Measurements from ENCODE around the gene GPR15LG.
"Not testable (repeated sequence)": the region's sequence is repeated elsewhere in the genome, so short reads cannot be mapped to it uniquely, and the experiment has no call there.

GPR15LG gene

DNA sequence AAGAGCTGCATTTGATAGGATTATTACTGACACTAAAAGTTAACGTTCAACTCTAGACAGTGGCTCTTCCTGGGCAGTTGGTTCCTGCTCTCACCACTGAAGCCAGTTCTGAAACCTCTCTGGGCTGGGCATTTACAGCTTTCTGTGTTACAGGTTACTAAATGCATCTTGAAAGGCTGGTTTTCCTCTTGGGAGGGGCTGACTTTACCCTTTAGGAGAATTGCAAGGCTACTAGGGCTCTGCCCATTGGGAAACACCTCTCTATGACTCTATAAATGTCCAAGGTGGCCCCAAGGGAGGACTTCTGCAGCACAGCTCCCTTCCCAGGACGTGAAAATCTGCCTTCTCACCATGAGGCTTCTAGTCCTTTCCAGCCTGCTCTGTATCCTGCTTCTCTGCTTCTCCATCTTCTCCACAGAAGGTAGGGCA is at the start of gene GPR15LG:
GPR15LG (plus strand) TSS at position 301 of the 429 bp plus-strand sequence; CDS start at position 352, 51 bp downstream.
- DNase-seq: no peak

DNA sequence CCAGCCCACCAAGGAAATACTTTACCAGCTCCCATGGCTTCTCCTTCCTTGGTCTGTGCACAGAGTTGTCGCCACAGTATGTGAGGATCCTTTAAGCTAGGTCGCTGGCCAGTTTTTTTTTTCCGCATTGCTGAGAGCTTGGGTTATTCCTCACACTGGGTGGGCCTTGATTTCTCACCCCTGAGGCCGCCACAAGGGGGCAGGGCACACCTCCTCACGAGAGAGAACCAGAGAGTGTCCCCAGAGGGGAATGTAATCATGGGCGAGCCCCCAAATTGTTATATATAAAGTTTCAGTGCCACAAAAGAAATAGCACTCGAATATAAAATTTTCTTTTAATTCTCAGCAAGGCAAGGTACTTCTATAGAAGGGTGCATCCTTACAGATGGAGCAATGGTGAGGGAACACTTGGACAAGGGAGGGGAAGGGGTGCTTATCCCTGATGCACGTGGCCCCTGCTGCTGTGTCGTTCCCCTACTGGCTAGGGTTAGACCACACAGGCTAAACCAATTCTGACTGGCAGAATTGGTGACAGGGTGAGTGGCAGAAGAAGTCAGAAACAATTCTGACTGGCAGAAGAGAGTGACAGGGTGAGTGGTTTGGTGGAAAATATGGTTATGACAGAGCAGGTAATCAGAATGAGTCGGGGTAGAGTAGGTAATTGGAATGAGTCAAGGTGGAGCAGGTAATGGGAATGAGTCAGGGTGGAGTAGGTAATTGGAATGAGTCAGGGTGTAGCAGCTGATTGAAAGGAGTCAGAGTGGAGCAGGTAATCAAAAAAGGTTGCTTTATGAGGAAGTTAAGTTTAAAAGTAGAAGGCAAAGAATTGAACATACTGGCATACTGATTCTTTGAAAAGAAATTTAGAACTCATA is 47.5 kb upstream of the GPR15LG start:
- DNase-seq: not testable (repeated sequence)

DNA sequence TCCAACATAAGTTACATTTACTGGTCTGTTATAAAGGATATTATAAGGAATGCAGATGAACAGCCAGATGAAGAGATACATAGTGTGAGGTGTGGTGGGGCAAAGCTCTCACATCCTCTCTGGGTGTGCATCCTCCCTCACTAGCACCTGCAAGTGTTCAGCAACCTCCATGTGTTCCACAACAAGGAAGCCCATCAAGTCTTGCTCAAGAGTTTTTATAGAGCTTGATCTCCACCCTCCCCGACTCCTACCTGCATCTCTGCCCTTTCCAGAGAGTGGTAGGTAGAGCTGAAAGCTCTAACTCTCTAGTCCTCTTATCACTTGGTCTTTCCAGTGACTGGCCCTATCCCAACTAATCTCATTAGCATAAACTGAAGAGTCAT is 46.8 kb upstream of the GPR15LG start:
- no peak for DNase-seq

DNA sequence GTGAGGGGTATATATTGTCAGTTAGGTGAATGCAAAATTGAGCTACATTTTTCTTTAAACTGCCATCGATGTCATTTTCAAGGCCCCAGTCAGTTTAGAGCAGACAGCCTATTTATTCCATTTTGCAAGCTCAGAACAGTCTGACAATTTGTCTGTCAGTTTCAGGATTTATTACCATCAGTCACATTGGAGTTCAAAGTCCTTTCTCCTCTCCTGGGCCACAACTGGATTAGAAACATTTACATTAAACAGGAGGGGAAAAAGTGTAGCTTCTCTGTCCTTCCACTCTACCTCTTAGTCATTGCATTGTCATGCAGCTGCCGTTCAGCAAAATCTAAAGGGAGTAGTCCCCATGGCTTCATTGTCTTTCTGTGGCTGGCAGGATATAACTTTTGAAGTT is 37.8 kb upstream of the GPR15LG start:
- DNase-seq: no peak

DNA sequence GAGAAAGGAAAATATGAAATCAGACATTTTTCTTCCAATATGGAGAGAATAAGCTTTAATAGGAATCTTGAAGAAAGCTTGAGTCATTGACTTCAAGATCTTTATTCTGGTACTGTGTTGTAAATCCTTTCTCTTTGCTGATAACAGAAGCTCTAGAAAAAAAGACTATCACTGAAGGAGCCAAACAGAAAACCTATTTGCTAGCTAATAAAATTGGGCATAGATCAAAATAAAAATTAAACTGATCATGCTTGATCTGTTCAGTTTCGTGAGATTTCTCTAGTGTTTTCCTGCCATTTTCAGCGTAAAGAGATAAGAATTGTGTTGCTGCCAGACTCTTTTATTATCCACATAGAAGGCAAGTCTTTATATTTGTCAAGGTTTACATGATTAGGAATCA is 35.8 kb upstream of the GPR15LG start:
- no peak for DNase-seq

DNA sequence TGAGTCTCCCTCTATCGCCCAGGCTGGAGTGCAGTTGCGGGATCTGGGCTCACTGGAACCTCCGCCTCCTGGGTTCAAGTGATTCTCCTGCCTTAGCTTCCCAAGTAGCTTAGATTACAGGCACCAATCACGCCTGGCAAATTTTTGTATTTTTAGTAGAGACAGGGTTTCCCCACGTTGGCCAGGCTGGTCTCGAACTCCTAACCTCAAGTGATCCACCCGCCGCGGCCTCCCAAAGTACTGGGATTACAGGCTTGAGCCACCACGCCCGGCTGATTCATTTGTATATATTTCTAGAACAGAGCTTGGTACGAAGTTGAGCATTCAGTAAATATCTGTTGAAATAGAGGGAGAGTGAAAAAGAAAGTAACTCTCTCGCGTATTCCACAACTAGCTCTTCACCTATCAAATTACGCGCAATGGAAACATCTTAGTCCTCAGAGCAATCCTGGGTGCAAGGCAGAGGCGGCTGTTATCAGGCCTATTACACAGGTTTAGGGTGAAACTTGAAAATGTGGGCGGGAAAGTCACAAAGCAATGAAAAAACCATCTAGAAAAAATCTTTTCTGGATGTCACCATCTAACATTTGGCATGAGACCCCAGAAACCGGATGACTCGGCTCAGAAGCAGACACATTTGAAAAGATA is 35.0 kb upstream of the GPR15LG start:
- no peak for DNase-seq

DNA sequence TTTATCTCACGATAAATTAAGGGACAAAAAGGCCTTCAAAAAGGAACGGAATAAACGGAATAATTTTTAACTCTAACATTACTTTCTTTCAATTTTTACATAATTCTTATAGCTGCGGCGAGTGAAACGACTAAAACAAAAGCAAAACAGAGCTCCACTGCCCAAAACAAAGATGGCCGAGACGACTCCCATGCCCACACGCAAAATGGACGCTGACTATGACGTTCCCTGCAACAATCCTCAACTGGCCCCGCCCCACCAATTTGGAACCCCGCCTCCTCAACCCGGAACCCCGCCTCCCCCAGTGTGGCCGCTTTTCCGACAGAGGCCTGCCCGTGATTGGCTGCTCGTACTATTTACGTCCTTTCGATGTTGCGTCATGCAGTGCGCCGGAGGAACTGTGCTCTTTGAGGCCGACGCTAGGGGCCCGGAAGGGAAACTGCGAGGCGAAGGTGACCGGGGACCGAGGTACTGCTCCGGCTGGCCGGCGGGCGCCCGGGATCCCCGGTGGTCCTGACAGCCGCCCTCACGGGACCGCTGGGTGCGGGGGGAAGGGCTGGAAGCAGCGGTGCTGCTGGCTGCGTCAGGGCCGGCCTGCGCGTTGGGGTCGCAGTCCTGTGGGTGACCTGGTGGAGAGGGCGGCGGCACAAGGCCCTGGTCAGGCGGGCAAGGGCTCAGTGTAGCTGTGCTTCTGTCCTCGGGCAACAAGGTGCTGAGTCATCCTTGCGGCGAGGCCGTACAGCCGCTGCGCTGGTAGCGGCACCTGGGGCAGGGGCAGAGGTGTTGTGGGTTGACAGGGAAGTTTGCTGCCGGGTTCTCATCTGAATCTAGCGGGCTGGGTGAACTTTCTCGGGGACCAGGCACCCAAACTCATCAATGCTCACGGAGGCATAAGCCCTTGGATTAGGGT is 34.2 kb upstream of the GPR15LG start, which contains the start of gene GHITM:
GHITM (plus strand) TSS at position 384 of the 910 bp plus-strand sequence. CDS start 1,992 bp downstream, outside the sequence.
- peak; percentile 92 to 94 for DNase-seq

DNA sequence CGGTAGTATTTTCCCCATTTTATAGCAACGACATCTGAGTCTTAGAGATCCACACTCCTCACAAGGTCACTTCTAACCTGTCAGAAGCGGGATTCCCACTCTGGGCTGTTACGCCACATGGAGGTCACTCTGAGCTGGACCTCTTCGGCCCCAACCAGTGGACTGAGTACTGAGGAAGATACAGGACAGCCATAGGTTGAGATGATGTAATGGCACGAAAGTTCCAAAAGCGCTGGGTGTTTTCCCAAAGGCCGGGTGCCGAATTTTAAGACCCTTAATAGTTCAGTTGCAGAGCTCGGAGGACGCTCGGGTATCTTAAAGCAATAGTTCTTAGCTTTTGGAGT is 33.6 kb upstream of the GPR15LG start:
- DNase-seq: peak in 1 of 2 experiments; percentile 26

DNA sequence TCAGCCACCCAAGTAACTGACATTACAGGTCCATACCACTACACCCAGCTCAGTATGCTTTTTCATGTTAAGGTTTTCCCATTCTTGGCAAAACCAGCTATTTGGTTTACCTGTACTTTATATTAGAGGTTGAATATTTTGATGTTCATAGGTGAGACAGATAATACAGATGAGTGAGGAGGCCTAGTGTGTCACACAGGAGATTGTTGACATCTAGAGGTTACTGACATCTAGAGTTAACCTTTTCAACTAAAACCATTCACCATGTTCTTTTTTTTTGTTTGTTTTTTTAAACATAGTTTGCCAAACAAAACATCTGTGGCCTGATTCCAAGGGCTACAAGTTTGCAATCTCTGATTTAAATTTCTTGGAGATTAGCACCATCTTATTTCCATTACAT is 26.3 kb upstream of the GPR15LG start:
- DNase-seq: no peak

DNA sequence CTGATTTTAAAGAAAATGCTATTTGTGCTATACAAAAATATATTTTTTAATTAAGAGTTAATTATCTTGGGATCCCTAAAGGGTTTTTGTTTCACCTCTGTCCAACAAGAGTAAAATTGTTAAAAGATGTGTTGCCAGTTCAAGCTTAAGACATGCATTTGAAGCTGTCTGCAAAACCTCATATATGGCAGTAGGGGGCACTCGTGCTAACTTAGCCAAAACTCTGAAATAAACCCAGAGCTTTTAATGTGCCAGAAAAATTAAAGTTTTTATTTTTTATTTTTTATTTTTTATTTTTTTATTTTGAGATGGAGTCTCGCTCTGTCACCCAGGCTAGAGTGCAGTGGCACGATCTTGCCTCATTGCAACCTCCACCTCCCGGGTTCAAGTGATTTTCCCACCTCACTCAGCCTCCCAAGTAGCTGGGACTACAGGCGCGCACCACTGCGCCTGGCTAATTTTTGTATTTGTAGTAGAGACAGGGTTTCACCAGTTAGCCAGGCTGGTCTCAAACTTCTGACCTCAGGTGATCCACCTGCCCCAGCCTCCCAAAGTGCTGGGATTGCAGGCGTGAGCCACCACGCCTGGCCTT is 25.5 kb upstream of the GPR15LG start:
- DNase-seq: peak; percentile 49 to 52

DNA sequence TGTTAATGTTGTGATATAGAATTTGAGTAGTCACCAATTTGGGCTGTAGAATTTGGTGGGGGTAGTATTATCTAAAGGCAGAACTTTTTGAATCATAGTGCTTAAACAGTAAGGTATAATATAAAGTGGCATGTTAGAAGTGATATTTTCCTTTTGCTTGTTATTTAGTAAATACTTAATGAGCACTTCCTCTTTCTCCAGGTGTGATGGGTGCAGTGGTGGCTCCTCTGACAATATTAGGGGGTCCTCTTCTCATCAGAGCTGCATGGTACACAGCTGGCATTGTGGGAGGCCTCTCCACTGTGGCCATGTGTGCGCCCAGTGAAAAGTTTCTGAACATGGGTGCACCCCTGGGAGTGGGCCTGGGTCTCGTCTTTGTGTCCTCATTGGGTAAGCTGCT is 23.7 kb upstream of the GPR15LG start:
- no peak for DNase-seq

DNA sequence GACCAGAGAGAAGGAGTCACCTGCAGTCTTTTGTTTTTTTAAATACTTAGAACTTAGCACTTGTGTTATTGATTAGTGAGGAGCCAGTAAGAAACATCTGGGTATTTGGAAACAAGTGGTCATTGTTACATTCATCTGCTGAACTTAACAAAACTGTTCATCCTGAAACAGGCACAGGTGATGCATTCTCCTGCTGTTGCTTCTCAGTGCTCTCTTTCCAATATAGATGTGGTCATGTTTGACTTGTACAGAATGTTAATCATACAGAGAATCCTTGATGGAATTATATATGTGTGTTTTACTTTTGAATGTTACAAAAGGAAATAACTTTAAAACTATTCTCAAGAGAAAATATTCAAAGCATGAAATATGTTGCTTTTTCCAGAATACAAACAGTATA is 20.8 kb upstream of the GPR15LG start:
- DNase-seq: no peak

DNA sequence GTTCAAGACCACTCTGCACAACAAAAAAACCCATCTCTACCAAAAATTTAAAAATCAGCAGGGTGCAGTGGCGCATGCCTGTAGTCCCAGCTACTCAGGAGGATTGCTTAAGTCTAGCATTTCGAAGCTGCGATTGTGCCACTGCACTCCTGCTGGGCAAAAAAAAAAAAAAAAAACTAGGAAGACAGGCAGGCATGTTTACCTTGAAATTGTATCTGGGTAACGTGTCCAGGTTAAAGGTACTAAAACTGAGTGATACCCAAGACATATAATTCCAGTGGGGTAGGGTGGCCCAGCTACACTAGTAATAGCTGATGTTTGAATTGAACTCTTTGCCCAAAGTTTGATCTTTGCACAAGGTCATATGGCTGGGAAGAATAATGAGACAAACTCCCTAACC is 18.1 kb upstream of the GPR15LG start:
- no peak for DNase-seq

DNA sequence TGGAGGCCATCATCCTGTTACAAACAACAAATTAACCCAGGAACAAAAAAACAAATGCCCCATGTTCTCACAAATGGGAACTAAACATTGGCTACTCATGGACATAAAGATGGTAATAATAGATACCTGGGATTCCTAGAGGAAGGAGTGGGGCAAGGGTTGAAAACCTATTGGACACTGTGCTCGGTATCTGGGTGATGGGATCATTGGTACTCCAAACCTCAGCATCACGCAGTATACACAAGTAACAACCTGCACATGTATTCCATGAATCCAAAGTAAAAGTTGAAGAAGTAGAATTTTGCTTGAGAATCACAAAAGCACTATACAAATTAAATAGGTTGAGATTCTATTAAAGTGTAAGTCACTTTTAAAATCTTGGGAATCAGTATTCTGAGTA is 17.6 kb upstream of the GPR15LG start:
- no peak for DNase-seq

DNA sequence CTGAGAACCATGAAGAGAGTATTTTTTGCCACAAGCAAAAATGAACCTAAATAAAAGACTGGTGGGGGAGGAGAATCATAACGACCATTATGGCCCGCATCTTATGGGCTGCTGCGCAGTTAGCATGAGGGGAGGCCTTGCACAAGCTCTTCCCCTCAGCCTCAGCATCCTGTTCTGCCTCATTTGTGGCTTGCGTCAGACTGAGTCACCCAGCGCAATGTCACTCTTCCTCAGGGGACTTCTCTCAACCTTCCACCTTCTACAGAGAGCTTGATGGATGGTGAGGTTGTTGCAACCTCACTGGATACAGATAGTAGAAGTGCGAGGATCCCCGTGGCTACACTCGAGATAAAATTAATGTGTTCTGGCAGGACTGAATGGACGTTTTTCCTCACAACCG is 16.8 kb upstream of the GPR15LG start:
- DNase-seq: peak; percentile 85 to 87

DNA sequence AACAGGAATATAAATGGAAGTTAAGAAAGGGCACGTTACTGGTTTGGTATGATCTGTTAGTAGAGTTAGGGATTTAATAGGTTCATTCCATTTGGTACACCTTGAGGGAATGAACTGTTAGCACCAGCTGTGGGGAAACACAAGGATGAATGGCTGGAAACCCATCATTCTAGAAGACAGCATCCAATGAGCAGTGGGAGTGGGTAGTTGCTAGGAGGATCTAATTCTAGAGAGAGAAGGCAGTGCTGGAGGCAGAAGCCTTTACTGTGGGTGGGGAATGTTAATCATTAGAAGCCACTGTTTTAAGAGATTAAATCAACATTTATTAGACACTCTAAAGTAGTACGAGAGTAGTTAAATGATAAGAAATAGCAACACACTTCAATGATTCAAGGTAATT is 15.5 kb upstream of the GPR15LG start:
- DNase-seq: no peak

DNA sequence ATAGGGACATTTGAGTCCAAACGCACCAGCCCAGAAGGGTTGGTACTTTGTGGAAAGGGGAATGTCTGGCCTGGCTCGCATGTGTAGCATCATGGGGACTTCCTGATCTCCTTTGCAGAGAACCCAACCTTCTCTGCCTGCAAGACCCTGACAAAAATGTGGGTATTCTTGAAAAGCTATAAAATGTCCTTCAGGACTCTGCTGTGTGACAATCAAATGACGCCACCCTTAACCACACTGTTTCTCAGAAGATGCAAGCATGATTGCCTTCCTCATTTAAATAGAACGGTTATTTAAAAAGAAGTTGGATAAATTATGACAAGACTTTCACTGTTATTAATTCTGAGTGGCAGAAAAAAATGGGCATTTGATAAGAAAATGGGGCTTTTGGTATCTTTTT is 15.1 kb upstream of the GPR15LG start:
- no peak for DNase-seq

DNA sequence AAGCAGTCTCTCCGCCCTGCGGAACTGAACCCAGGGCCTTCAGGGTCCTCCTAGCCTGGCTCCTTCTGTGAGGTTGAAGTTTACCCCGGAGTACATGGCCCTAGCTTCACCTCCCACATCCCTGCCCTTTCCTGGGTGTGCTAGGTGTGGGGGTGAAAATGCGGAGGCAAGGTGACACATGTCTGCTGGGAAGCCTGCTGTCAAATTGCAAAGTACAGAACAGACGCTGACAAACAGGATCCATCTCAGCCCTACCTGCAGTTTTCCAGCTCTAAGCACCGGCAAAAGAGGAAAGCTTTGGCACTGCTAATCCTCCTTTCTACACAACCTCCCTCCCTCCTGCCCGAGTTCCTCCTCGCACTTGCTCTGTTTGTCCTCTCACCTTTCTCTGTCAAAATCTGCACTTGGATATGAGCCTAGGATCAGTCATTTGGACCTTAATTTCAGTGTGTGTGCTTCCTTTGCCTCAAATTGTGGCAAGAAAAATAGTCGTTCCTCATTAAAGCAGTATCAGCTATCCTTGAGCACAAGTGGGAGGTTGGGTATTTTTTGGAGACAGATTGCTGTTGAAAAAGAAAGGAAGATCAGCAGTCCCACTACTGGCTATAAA is 14.4 kb upstream of the GPR15LG start:
- DNase-seq: no peak

DNA sequence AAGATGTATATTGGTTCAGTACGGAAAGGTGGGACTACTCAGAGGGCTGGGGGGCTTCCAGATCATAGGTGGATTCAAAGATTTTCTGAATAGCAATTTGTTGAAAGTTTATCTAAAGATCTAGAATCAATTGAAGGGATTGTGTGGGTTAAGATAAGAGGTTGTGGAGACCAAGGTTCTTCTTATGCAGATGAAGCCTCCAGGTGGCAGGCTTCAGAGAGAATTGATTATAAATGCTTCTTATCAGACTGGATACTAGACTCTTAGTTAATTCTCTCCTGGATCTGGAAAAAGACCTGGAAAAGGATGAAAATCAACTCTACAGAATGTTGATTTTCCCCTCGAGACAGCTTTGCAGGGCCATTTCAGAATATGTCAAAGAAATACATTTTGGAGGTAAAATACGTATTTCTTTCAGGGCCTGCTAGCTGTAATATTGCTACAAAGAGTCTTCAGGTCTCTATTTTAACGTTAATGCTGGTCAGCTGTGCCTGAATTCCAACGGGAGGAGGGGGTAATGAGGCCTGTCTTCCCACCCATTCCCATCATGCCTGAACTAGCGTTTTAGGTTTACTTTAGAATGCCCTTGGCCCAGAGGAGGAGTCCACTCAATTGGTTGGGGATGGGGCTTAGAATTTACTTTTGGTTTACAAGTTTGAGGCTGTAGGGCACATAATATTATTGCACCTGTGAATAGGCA is 12.8 kb upstream of the GPR15LG start:
- no peak for DNase-seq

DNA sequence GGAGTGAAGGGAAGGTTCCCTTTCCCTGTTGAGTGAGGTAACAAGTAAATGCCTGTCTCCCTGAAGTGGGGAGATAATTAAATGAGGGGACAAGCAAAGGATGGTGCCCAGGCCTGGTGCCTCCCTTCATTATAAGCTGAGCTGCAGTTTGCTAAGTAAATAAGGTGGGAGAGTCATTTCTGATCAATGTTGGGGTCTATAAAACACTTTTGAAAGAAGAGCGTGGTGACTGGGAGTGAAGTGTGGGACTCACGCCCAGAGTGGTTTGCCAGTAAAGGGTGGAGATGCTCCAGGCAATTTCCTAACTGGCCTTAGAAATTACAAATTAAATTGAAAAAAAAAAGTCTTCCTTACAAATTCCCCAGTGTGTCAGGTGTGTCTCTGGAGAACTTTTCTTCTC is 9.6 kb upstream of the GPR15LG start:
- no peak for DNase-seq

DNA sequence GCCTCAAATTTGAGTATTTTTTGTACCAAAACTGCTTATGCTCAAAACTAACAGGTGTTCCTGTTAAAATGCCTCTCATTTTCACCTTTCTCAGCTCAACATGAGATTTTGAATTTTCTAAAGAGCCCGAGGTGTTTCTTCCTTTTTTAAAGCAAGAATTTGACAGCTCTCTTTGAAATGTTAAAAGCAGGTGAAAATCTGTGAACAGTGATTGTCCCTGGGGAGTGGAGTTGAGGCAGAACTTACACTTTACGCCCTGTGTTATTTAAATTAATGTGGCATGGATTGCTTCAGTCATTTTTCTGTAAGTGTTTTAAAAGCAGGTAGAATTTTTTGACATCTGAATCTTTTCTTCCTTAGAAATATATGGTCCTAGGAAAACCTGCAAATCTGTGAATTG is 9.2 kb upstream of the GPR15LG start:
- no peak for DNase-seq

All from AML-193 (cell line).